ENCODE measurements around the gene MAP4K4. TPM values are rescaled to one million over a fixed set of nuclear protein-coding genes. Genes with fewer than 3 reads are reported as not detected.

Gene MAP4K4
- total RNA-seq, 1 experiment from 2014 or later: 133 TPM

GRCh38 chr2:101763496-101764333, 66.2 kb downstream of the MAP4K4 start:
- Histone ChIP-seq H4K20me1 (ENCODE audit: low read length) (peaks cover 62% of the 10 kb centered on the region), H3K9me2 (replicated peaks; ENCODE audit: low read length) (no peaks in the 10 kb centered on the region), H3K36me3 (ENCODE audit: low read depth, low read length) (0 out of 2 replicates have a peak, but pooled peaks cover 4% of the 10 kb centered on the region), H3K9ac (ENCODE audit: low read length) (no peak overlapping the region), H3K27me3 (ENCODE audit: low read length) (no peaks in the 10 kb centered on the region), H3K9me3 (ENCODE audit: low read length) (no peaks in the 10 kb centered on the region), H3K4me2 (ENCODE audit: low read length) (no peak overlapping the region), H3K27ac (ENCODE audit: low read length) (no peak overlapping the region), H2AFZ (ENCODE audit: low read length) (no peak overlapping the region), H3K4me1 (ENCODE audit: insufficient read depth, low read length) (peaks cover 59% of the 10 kb centered on the region), H3K79me2 (ENCODE audit: low read length) (peaks cover 90% of the 10 kb centered on the region), H3F3A (ENCODE audit: low read length, unreplicated experiment) (no peaks in the 10 kb centered on the region), H3K4me3 (ENCODE audit: low read length) (no peak overlapping the region)
- no peak for ATAC-seq
- ChIA-PET POLR2A (ENCODE audit: unreplicated experiment) (no interaction called here), CTCF (interaction anchor here (0.7 kb wide), 1 partner anchor 8 kb away, joined by 3 read pairs; no protein-coding TSS in a partner anchor)
- intact Hi-C loops (cut with micrococcal nuclease): no loop called here
- peak; percentile 20 for DNase-seq
- no peak for TF ChIP-seq CTCF (conservative IDR thresholded peaks at IDR 0.05; ENCODE audit: low read depth, low read length)
- no peak for TF ChIP-seq EZH2 (IDR thresholded peaks at IDR 0.05; ENCODE audit: low read length, unreplicated experiment)
- no peak for TF ChIP-seq EZH2phosphoT487 (IDR thresholded peaks at IDR 0.05; ENCODE audit: borderline replicate concordance, low read length)
- no TSS peak for BruUV-seq (replicated peaks)

GRCh38 chr2:101766337-101766736, 68.8 kb downstream of the MAP4K4 start:
- intact Hi-C loops (cut with micrococcal nuclease): no loop called here
- Histone ChIP-seq H3K27ac (ENCODE audit: low read length) (peak overlapping the region; percentile 47), H3K36me3 (ENCODE audit: low read depth, low read length) (0 out of 2 replicates have a peak, but pooled peaks cover 5% of the 10 kb centered on the region), H3K4me2 (ENCODE audit: low read length) (peak overlapping the region; percentile 50), H3K9ac (ENCODE audit: low read length) (no peak overlapping the region), H3K4me3 (ENCODE audit: low read length) (no peak overlapping the region), H3K9me2 (replicated peaks; ENCODE audit: low read length) (no peaks in the 10 kb centered on the region), H3K79me2 (ENCODE audit: low read length) (peaks cover 100% of the 10 kb centered on the region), H2AFZ (ENCODE audit: low read length) (no peak overlapping the region), H3K9me3 (ENCODE audit: low read length) (no peaks in the 10 kb centered on the region), H4K20me1 (ENCODE audit: low read length) (peaks cover 76% of the 10 kb centered on the region), H3K4me1 (ENCODE audit: insufficient read depth, low read length) (peaks cover 55% of the 10 kb centered on the region), H3F3A (ENCODE audit: low read length, unreplicated experiment) (no peaks in the 10 kb centered on the region), H3K27me3 (ENCODE audit: low read length) (no peaks in the 10 kb centered on the region)
- TSS peak; percentile 42 for BruUV-seq (replicated peaks)
- CTCF ChIA-PET: no interaction called here
- ATAC-seq (no peak), DNase-seq (no peak)
- TF ChIP-seq EZH2 (IDR thresholded peaks at IDR 0.05; ENCODE audit: low read length, unreplicated experiment) (no peak), CTCF (conservative IDR thresholded peaks at IDR 0.05; ENCODE audit: low read depth, low read length) (no peak), EZH2phosphoT487 (IDR thresholded peaks at IDR 0.05; ENCODE audit: borderline replicate concordance, low read length) (no peak)
- POLR2A ChIA-PET (ENCODE audit: unreplicated experiment): interaction anchor here (0.6 kb wide), 2 partner anchors 8 to 69 kb away, joined by 3 to 7 read pairs; partner anchors contain the start of gene MAP4K4

All from PC-3 (cell line).